Muscle of leg (tissue), 11 donors: Measurements from ENCODE around the gene NCKAP5. TPM values are rescaled to one million over a fixed set of nuclear protein-coding genes. Genes with fewer than 3 reads are reported as not detected.

ENCODE experiments used
- DNase-seq: peaks from one replicate; pipeline ENCODE4 v3.0.0; 2013
- H3K27ac ChIP-seq: one replicate; pipeline ENCODE4 v1.5.1; 2013; ENCODE audit warnings: mild to moderate bottlenecking, low read length, control low read depth
- H3K27me3 ChIP-seq: one replicate; pipeline ENCODE4 v1.6.1; 2013; ENCODE audit warnings: low read length; ENCODE audit not compliant: control insufficient read depth, insufficient read depth
- H3K36me3 ChIP-seq: one replicate; pipeline ENCODE4 v1.6.1; 2013; ENCODE audit warnings: low read length; ENCODE audit not compliant: control insufficient read depth, insufficient read depth
- H3K4me1 ChIP-seq: one replicate; pipeline ENCODE4 v1.6.1; 2013; ENCODE audit warnings: low read length; ENCODE audit not compliant: control insufficient read depth, insufficient read depth
- H3K4me3 ChIP-seq: one replicate; pipeline ENCODE4 v1.5.1; 2013; ENCODE audit warnings: low read length, control low read depth
- H3K9me3 ChIP-seq: replicated peaks from 2 replicates; pipeline ENCODE4 v1.6.1; 2013; ENCODE audit warnings: low read depth, low read length; ENCODE audit not compliant: control insufficient read depth
- WGBS: methylation state at CpG from one replicate; pipeline ENCODE4 v1.1.5; 2013; ENCODE audit warnings: missing lambda C conversion rate; ENCODE audit not compliant: insufficient coverage; 5-methylcytosine and 5-hydroxymethylcytosine counted together
- polyA plus RNA-seq, 8 donors: library from polyadenylated mRNA; unstranded; fragments of 120-200 nt; gene quantifications; one replicate each; pipeline versions ENCODE4 v1.2.1 to v1.2.3, GENCODE V29; 2013; ENCODE audit warnings: inconsistent platforms in 1 of 8, low replicate concordance in 1 of 8; ENCODE audit not compliant: insufficient read length in 8 of 8, insufficient read depth in 1 of 8
- total RNA-seq: library from RNA; stranded (reverse); fragments of 120-200 nt; gene quantifications from one replicate; pipeline ENCODE4 v1.2.4, GENCODE V29; 2013

The NCKAP5 gene
- total and polyA plus RNA-seq, 9 donors, result 3.7 to 8.9 (median 5.0) TPM

DNA sequence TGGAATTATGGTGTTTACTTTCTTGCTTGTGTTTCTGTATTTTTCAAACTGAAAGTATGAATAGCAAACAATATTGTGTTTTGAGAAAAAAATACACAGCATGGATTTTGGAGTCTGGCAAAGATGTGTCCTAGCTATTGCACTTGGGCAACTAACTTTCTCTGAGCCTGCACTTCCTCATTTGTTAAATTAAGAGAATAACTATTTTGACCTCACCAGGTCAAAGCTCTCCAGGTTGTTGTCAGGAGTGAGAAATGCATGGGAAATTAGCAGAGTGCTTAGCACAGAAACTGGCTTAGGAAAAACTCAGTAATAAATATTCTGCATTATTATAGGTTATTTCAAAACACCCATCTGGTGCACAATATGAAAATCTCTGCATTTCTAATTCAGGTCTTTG lies 926.4 kb downstream of the NCKAP5 start:
- DNase-seq, result no peak
- no peak overlapping the region for H3K4me3 ChIP-seq
- H3K4me1 ChIP-seq, result no peaks in the 10 kb centered on the region
- H3K9me3 ChIP-seq, result no peaks in the 10 kb centered on the region
- H3K27me3 ChIP-seq, result no peaks in the 10 kb centered on the region
- no peak overlapping the region for H3K27ac ChIP-seq
- H3K36me3 ChIP-seq, result no peaks in the 10 kb centered on the region

DNA sequence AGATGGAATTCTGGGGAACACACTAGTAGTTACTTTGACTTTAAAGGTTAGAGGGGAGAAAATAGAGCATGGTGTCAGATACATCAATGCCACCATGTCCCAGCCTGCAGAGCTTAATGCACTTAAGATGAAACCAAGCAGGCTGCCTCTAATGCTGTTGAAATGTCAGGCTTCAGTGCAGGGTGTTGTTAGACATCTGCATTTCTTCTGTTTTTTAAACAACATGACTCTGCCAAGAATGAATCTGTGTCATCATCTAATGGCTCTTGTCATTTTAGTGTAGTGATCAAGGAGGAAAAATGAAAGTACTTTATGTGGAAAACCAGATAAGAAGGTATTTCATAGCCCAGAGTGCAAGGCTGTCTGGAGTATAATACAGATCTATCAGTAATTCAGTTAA lies 928.1 kb downstream of the NCKAP5 start:
- Histone ChIP-seq H3K36me3 (no peaks in the 10 kb centered on the region), H3K27me3 (no peaks in the 10 kb centered on the region), H3K9me3 (no peaks in the 10 kb centered on the region), H3K4me3 (no peak overlapping the region), H3K27ac (no peak overlapping the region), H3K4me1 (no peaks in the 10 kb centered on the region)
- DNase-seq, result no peak

DNA sequence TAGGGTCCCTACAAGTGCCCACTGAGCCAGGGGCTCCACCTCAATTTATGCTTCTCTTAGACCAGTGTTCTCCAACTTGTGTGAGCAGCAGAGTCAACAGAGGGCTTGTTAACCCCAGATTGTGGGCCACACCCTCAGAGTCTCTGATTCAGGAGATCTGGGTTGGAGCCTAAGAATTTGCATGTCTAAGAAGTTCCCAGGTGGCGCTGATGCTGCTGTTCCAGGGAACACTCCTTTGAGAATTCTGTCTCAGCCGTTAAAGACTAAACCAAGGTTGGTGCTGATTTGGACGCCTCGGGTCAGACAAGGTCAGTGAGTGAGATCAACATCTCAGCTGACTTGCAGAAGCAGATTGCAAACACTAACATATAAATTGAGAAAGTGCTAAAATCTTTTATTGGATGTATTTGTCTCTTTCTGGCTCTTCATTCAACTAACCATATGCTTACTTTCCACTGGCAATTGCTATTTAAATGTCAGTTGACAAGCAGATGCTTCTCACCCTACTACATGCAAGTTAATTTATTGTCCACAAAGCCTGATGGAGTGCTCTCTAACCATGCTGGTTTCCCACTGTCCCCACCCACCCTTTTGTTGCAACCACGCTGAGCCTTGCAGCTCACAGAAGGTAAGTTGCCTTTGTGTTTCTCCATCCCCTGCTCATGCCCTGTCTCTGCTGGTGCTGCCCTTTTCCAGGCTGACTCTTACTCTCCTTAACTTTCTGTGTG lies 929.8 kb downstream of the NCKAP5 start:
- Histone ChIP-seq H3K4me3 (no peak overlapping the region), H3K4me1 (no peaks in the 10 kb centered on the region), H3K27me3 (no peaks in the 10 kb centered on the region), H3K9me3 (no peaks in the 10 kb centered on the region), H3K36me3 (no peaks in the 10 kb centered on the region), H3K27ac (no peak overlapping the region)
- WGBS, result 68% methylated on average over 2 of the region's 5 CpGs
- no peak for DNase-seq

DNA sequence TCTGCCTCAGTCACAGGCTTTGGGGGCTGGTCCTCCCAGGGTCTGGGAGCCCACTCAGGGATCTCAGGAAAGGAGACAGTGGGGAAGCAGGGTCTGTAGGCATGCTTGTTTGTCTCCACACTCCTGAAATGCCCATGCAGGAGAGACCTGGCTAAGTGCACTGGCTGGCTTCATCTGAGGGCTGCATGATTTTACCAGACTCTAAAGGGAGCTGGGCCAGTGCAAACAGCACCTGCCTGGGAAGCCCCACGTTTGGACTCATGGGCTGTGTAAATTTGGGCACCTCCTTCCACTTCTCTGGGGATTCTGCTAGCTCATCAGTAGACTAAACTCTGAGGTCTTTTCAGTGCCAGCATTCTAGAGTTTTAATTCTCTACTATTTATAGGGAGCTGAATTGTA lies 931.9 kb downstream of the NCKAP5 start:
- H3K4me3 ChIP-seq, result no peak overlapping the region
- no peaks in the 10 kb centered on the region for H3K9me3 ChIP-seq
- WGBS, result no CpG with 5 or more reads among the region's 1 CpG

DNA sequence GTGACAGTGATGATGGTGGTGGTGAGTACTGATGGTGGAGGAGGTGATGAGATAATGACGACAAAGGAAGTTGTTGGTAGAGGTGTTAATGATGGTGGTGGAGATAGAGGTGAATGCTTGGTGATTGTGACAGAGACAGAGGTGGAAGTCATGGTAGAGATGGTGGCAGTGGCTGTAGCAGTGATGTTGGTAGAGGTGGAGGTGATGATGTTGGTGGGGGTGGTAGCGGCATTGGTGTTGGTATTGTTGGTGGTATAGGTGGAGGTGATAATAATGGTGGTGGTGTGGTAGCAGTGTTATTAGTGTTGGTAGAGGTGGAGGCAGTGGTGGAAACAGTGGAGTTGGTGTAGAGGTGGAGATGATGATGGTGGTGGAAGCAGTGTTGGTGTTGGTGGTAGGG lies 934.6 kb downstream of the NCKAP5 start:
- WGBS, result 100% methylated on average over 2 of the region's 2 CpGs
- H3K27ac ChIP-seq, result no peak overlapping the region
- H3K9me3 ChIP-seq, result no peaks in the 10 kb centered on the region
- no peaks in the 10 kb centered on the region for H3K27me3 ChIP-seq
- H3K4me3 ChIP-seq, result no peak overlapping the region
- no peaks in the 10 kb centered on the region for H3K36me3 ChIP-seq
- DNase-seq, result no peak
- no peaks in the 10 kb centered on the region for H3K4me1 ChIP-seq

More for the DNA sequence above, 931.9 kb downstream of the NCKAP5 start:
- H3K27me3 ChIP-seq, result no peaks in the 10 kb centered on the region
- H3K4me1 ChIP-seq, result no peaks in the 10 kb centered on the region
- H3K36me3 ChIP-seq, result no peaks in the 10 kb centered on the region
- DNase-seq, result no peak
- no peak overlapping the region for H3K27ac ChIP-seq

DNA sequence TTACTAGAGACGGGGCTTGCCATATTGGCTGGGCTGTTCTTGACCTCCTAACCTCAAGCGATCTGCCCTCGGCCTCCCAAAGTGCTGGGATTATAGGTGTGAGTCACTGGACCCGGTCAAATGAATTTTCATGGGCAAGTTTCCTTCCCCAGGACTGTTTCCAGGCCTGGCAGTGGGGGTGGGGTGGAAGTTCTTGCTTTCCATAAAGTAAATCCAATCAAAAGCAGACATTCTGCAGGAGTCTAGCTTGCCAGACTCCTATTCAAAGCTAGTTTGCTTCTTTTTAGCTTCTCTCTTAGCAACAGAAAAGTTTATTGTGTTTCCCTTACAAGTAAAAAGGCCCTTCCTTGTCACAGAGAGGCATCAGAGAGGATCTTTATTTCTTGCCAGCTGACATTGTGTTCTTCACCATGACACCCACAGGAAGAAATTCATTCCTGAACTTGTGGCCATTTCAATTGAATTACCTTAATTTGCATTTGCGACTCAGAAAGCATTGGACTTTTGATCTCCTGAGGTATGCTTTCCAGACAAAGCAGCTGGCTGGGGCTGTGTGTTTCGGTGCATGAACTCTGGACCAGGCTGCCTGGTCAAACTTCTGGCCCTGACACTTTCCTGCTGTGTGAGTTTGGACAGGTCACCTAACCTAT lies 936.1 kb downstream of the NCKAP5 start:
- WGBS, result 17% methylated on average over 1 of the region's 6 CpGs
- Histone ChIP-seq H3K36me3 (no peaks in the 10 kb centered on the region), H3K4me3 (no peak overlapping the region), H3K9me3 (no peaks in the 10 kb centered on the region), H3K27me3 (no peaks in the 10 kb centered on the region), H3K27ac (no peak overlapping the region), H3K4me1 (no peaks in the 10 kb centered on the region)
- peak; percentile 52 for DNase-seq

DNA sequence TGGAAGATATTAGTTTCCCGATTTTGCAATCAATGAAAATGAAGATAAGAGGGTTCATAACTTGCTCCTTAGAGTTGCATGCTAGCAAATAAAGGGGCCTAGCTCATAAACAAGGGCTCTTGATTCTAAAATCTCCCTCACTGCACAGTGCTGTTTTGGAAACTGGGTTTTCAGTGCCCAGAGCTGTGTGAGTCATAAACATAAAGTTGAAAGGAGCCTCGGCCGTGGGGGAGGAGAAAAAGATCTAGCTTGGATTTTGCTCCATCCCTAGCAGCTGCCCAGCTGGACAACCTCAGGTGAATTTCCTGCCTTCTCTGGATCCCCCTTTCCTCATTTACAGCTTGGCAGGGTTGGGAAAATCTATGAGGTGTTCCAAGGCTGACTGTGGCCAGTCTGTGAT lies 940.7 kb downstream of the NCKAP5 start:
- H3K9me3 ChIP-seq, result no peaks in the 10 kb centered on the region
- WGBS, result no CpG with 5 or more reads among the region's 3 CpGs
- H3K27me3 ChIP-seq, result no peaks in the 10 kb centered on the region
- no peak overlapping the region for H3K27ac ChIP-seq
- no peak for DNase-seq
- H3K4me1 ChIP-seq, result no peaks in the 10 kb centered on the region
- no peak overlapping the region for H3K4me3 ChIP-seq
- H3K36me3 ChIP-seq, result no peaks in the 10 kb centered on the region

DNA sequence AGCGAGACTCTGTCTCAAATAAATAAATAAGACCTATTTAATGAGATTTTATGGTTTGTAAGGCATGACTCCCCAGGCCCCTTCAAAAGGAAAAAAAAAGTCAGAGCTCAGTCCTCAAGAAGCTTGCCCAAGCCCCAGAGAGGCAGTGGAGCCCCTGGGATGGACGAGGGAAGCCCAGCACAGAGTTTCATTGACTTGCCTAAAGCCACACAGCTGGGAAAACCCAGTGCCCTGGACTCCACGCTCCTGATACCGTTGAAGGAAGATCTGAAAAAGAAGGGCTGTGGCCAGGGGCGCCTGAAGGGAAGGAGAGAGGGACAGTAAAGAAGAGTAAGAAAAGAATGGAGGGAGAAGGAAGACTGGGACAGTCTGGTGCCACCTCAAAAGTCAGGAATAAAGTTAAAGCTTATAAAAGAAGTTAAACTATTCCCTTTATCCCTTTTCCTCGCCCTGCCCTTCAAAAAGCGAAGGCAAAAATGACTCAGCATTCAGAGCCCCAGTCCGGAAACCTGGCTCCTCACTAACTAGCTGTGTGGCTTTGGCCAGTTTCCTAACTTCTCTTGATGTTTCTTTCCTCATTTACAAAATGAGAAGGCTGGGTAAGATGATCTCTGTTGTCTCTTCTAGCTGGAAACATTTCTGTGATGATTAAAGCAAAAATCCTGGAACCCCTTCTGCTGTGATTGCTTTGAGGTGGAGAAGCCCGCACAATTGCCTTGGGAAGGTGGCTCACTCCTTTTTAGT lies 945.0 kb downstream of the NCKAP5 start:
- Histone ChIP-seq H3K27me3 (no peaks in the 10 kb centered on the region), H3K9me3 (no peaks in the 10 kb centered on the region), H3K4me3 (no peak overlapping the region), H3K36me3 (no peaks in the 10 kb centered on the region), H3K27ac (no peak overlapping the region), H3K4me1 (peaks cover 9% of the 10 kb centered on the region)
- peak; percentile 80 for DNase-seq
- WGBS, result 57% methylated on average over 6 of the region's 9 CpGs
